Liver (tissue), 9 donors: ENCODE measurements around the gene AMD1. TPM values are rescaled to one million over a fixed set of nuclear protein-coding genes. Genes with fewer than 3 reads are reported as not detected.

ENCODE experiments used
- DNase-seq: peaks from one replicate; pipeline ENCODE4 v3.0.0-alpha.2; 2017; ENCODE audit warnings: low spot score
- H3K27ac ChIP-seq, 2 donors: one replicate each; pipeline ENCODE4 v1.7.0; 2013; ENCODE audit warnings: inconsistent platforms in 2 of 2, low read length in 2 of 2, control low read depth in 1 of 2, low read depth in 1 of 2, mild to moderate bottlenecking in 1 of 2
- H3K27me3 ChIP-seq, 4 donors: one replicate each; pipeline versions ENCODE4 v1.6.1 to v1.7.0; 2013; ENCODE audit warnings: low read length in 3 of 4, inconsistent platforms in 1 of 4, mild to moderate bottlenecking in 1 of 4, moderate library complexity in 1 of 4; ENCODE audit not compliant: control insufficient read depth in 4 of 4, insufficient read depth in 4 of 4
- H3K36me3 ChIP-seq, 4 donors: one replicate each; pipeline versions ENCODE4 v1.6.1 to v1.7.0; 2013; ENCODE audit warnings: low read length in 3 of 4, mild to moderate bottlenecking in 3 of 4, low read depth in 1 of 4, moderate library complexity in 1 of 4; ENCODE audit not compliant: control insufficient read depth in 4 of 4, insufficient read depth in 3 of 4
- H3K4me1 ChIP-seq, 4 donors: one replicate each; pipeline versions ENCODE4 v1.6.1 to v1.7.0; 2013; ENCODE audit warnings: low read length in 3 of 4, mild to moderate bottlenecking in 3 of 4, moderate library complexity in 1 of 4; ENCODE audit not compliant: control insufficient read depth in 4 of 4, insufficient read depth in 4 of 4
- H3K4me3 ChIP-seq, 3 donors: one replicate each; pipeline versions ENCODE4 v1.6.1 to v1.7.0; 2013; ENCODE audit warnings: low read length in 3 of 3, control low read depth in 1 of 3, low read depth in 1 of 3, mild to moderate bottlenecking in 1 of 3
- H3K9ac ChIP-seq, 2 donors: one replicate each; pipeline ENCODE4 v1.7.0; 2013; ENCODE audit warnings: low read length in 2 of 2, mild to moderate bottlenecking in 2 of 2, moderate library complexity in 2 of 2, control low read depth in 1 of 2, low read depth in 1 of 2
- H3K9me3 ChIP-seq, 4 donors: one replicate each; pipeline versions ENCODE4 v1.6.1 to v1.7.0; 2013; ENCODE audit warnings: low read length in 3 of 4; ENCODE audit not compliant: control insufficient read depth in 4 of 4
- ATF3 ChIP-seq: IDR thresholded peaks from 2 replicates; pipeline ENCODE4 v1.6.1; 2016; ENCODE audit warnings: antibody characterized with exemption
- CTCF ChIP-seq: fragments of 150-350 bp; IDR thresholded peaks from 2 replicates; pipeline ENCODE4 v1.5.1; 2017; ENCODE audit warnings: improper control_type of control experiment, low read depth, low read length; ENCODE audit not compliant: missing input control
- EGR1 ChIP-seq, 2 donors: IDR thresholded peaks; 2 replicates each; pipeline ENCODE4 v1.6.1; 2016 to 2018; ENCODE audit warnings: antibody characterized with exemption in 2 of 2, low read depth in 2 of 2
- FOXA1 ChIP-seq: IDR thresholded peaks from 2 replicates; pipeline ENCODE4 v1.6.1; 2016; ENCODE audit warnings: antibody characterized with exemption
- FOXA2 ChIP-seq: IDR thresholded peaks from 2 replicates; pipeline ENCODE4 v1.6.1; 2016; ENCODE audit warnings: antibody characterized with exemption
- GABPA ChIP-seq, 2 donors: IDR thresholded peaks in 1 of 2; conservative IDR thresholded peaks in 1 of 2; 2 replicates each; pipeline ENCODE4 v1.6.1; 2016; ENCODE audit warnings: antibody characterized with exemption in 2 of 2, mild to moderate bottlenecking in 1 of 2, moderate library complexity in 1 of 2
- HNF4A ChIP-seq, 2 donors: conservative IDR thresholded peaks; 2 replicates each; pipeline ENCODE4 v1.6.1; 2016; ENCODE audit warnings: antibody characterized with exemption in 2 of 2, mild to moderate bottlenecking in 2 of 2
- HNF4G ChIP-seq: IDR thresholded peaks from 2 replicates; pipeline ENCODE4 v1.6.1; 2016; ENCODE audit warnings: antibody characterized with exemption
- JUND ChIP-seq, 2 donors: IDR thresholded peaks; 2 replicates each; pipeline ENCODE4 v1.6.1; 2016; ENCODE audit warnings: antibody characterized with exemption in 2 of 2
- MAX ChIP-seq: IDR thresholded peaks from 2 replicates; pipeline ENCODE4 v1.6.1; 2016; ENCODE audit warnings: antibody characterized with exemption
- NR2F2 ChIP-seq: IDR thresholded peaks from 2 replicates; pipeline ENCODE4 v1.6.1; 2016; ENCODE audit warnings: antibody characterized with exemption
- RAD21 ChIP-seq, 2 donors: IDR thresholded peaks; 2 replicates each; pipeline ENCODE4 v1.6.1; 2016; ENCODE audit warnings: antibody characterized with exemption in 2 of 2, mild to moderate bottlenecking in 2 of 2
- REST ChIP-seq: IDR thresholded peaks from 2 replicates; pipeline ENCODE4 v1.6.1; 2016; ENCODE audit warnings: antibody characterized with exemption, mild to moderate bottlenecking
- RXRA ChIP-seq, 2 donors: IDR thresholded peaks; 2 replicates each; pipeline ENCODE4 v1.6.1; 2017 to 2018; ENCODE audit warnings: antibody characterized with exemption in 2 of 2, mild to moderate bottlenecking in 1 of 2
- SP1 ChIP-seq: IDR thresholded peaks from 2 replicates; pipeline ENCODE4 v1.6.1; 2018; ENCODE audit warnings: antibody characterized with exemption, mild to moderate bottlenecking
- TAF1 ChIP-seq: conservative IDR thresholded peaks from 2 replicates; pipeline ENCODE4 v1.6.1; 2016; ENCODE audit warnings: antibody characterized with exemption, mild to moderate bottlenecking
- YY1 ChIP-seq: IDR thresholded peaks from 2 replicates; pipeline ENCODE4 v1.6.1; 2016; ENCODE audit warnings: antibody characterized with exemption, mild to moderate bottlenecking
- ZBTB33 ChIP-seq: IDR thresholded peaks from 2 replicates; pipeline ENCODE4 v1.6.1; 2016; ENCODE audit warnings: antibody characterized with exemption
- WGBS: extraction: QIAGEN DNeasy Blood & Tissue Kit; methylation state at CpG from one replicate; pipeline ENCODE4 v1.1.7; 2013; 5-methylcytosine and 5-hydroxymethylcytosine counted together
- polyA plus RNA-seq, 2 donors: library from polyadenylated mRNA; stranded (reverse) in 1 of 2; unstranded in 1 of 2; fragments of 200-250 nt in 1 of 2; fragments of >200 nt in 1 of 2; fragmentation: Nextera tagmentation in 1 of 2; extraction: Ambion mirVana in 1 of 2; gene quantifications; one replicate each; pipeline versions ENCODE4 v1.2.1 to v1.2.3, GENCODE V29; 2013 to 2015
- total RNA-seq, 2 donors: library from RNA; depleted of rRNA; stranded (reverse); fragments of >200 nt; gene quantifications; one replicate each; pipeline ENCODE4 v1.2.3, GENCODE V29; 2014
- donor health status: healthy.
- donor health status: healthy.
- donor health status: healthy.
- donor health status: healthy.
- donor health status: healthy.

The AMD1 gene
- total and polyA plus RNA-seq, 4 donors: 14.5 to 46.4 (median 32.7) TPM

- peaks cover 17 to 29% (median 23%) of the 10 kb centered on the region in 4 donors for H3K4me1 ChIP-seq
- no peak overlapping the region for H3K9ac ChIP-seq
- WGBS: 77% methylated on average over 2 of the region's 2 CpGs
Observed at GRCh38 chr6:110882824-110883554, 8.4 kb downstream of the AMD1 start.

More at GRCh38 chr6:110882824-110883554, 8.4 kb downstream of the AMD1 start:
- no peaks in the 10 kb centered on the region for H3K9me3 ChIP-seq
- TF ChIP-seq ZBTB33 (no peak), RAD21 (IDR thresholded peaks at IDR 0.05) (no peak), SP1 (no peak), GABPA (IDR thresholded peaks at IDR 0.05 in 1 of 2, conservative IDR thresholded peaks at IDR 0.05 in 1 of 2) (no peak), JUND (IDR thresholded peaks at IDR 0.05) (no peak), HNF4A (conservative IDR thresholded peaks at IDR 0.05) (no peak), ATF3 (no peak), CTCF (no peak), EGR1 (IDR thresholded peaks at IDR 0.05; ENCODE audit: low read depth in 2 of 2) (no peak), MAX (no peak), FOXA2 (no peak), NR2F2 (no peak), RXRA (IDR thresholded peaks at IDR 0.05) (no peak), FOXA1 (no peak), HNF4G (no peak), TAF1 (no peak), YY1 (no peak), REST (no peak)
- no peaks in the 10 kb centered on the region for H3K36me3 ChIP-seq
- DNase-seq: no peak
- H3K4me3 ChIP-seq: no peak overlapping the region
- no peaks in the 10 kb centered on the region for H3K27me3 ChIP-seq
- H3K27ac ChIP-seq: no peak overlapping the region
